ENCODE measurements around the gene ORMDL2. TPM values are rescaled to one million over a fixed set of nuclear protein-coding genes. Genes with fewer than 3 reads are reported as not detected.

The ORMDL2 gene
- total RNA-seq, 1 donor from 2014 or later, result 26.0 TPM

DNA sequence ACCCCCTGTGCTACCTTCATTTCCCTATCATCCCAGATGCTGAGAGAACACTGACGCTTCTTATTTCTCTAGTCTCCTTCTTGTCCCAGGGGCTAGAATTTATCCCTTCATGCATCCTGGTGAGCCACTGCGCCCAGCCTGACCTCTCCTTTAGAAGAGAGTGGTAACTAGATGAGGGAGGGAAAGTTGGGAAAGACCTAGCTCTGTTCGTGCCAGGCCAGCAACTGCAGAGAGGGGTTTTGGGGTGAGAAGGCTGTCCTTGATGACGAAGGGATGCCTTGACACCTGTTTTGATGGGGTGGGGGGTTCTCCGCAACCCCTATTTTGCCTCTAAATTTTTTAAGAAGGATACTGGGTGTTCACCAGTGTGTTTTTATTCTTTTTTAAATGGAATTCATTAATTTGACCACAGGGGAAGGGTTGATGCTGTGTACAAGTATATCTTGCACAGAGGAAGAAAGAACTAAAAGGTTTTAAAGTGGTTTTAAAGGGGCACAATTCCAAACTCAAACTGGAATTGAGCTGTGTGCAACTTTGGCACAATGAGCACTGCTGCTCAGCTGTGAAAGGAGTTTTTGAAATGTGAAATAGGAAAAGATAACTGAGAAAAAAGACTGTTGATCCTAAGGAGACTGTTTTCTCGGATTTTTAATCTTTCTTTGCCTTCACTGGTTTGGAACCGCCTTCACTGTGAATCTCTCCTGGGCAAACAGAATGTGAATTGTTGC is 31.9 kb downstream of the ORMDL2 start:
- peaks cover 34% of the 10 kb centered on the region for H3K4me1 Mint-ChIP-seq (ENCODE audit: unreplicated experiment)
- no peak overlapping the region for H3K4me3 Mint-ChIP-seq (ENCODE audit: unreplicated experiment)
- DNase-seq (ENCODE audit: extremely low spot score, unreplicated experiment), result no peak
- no peaks in the 10 kb centered on the region for H3K36me3 Mint-ChIP-seq (ENCODE audit: unreplicated experiment)
- no peak for TF ChIP-seq CTCF (IDR thresholded peaks at IDR 0.05)
- H3K27me3 Mint-ChIP-seq (ENCODE audit: unreplicated experiment), result no peaks in the 10 kb centered on the region
- no peaks in the 10 kb centered on the region for H3K9me3 Mint-ChIP-seq (ENCODE audit: unreplicated experiment)
- peak overlapping the region; percentile 99 for H3K27ac Mint-ChIP-seq (ENCODE audit: unreplicated experiment)

DNA sequence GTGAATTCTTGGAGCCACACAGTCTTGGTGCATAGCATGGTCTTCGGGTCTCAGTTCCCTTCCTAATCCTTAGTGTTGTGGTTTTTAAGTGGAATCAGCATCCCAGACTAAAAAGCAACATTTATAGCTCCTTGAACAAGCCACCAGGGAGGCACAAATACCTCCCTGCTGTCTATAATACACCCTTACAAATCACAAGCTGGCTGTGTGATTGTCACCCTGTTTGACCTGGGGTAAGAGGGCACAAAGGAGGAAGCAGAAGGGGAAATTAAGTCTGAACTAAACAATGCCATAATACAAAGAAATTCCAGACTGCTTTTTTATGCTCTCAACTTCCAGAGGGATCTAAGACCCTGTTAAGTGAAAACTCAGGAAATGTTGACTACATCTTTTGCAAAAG is 32.6 kb downstream of the ORMDL2 start:
- H3K27me3 Mint-ChIP-seq (ENCODE audit: unreplicated experiment), result no peaks in the 10 kb centered on the region
- H3K9me3 Mint-ChIP-seq (ENCODE audit: unreplicated experiment), result no peaks in the 10 kb centered on the region
- no peak overlapping the region for H3K27ac Mint-ChIP-seq (ENCODE audit: unreplicated experiment)
- DNase-seq (ENCODE audit: extremely low spot score, unreplicated experiment), result no peak
- no peak for TF ChIP-seq CTCF (IDR thresholded peaks at IDR 0.05)
- H3K4me3 Mint-ChIP-seq (ENCODE audit: unreplicated experiment), result no peak overlapping the region
- H3K36me3 Mint-ChIP-seq (ENCODE audit: unreplicated experiment), result no peaks in the 10 kb centered on the region
- peaks cover 31% of the 10 kb centered on the region for H3K4me1 Mint-ChIP-seq (ENCODE audit: unreplicated experiment)

DNA sequence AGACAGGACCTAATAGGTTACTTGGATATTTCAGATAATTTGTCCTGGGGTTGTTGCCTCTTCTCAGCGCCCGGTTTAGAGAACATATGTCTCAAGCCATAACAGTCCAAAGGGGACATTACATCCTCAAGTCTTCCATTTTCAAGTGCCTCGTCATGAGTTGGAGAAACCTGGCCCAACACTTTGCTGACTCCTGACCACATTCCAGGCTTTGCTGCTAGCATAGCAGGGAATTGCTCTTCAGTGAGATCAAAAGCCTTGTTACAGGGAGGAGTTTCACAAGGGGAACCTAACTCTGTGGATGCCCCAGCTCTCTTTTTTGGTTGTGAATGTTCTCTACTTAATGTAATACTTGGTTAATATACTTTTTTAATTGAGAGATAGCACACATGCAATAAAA is 33.1 kb downstream of the ORMDL2 start:
- Mint-ChIP-seq H3K4me3 (ENCODE audit: unreplicated experiment) (no peak overlapping the region), H3K36me3 (ENCODE audit: unreplicated experiment) (no peaks in the 10 kb centered on the region), H3K4me1 (ENCODE audit: unreplicated experiment) (peaks cover 26% of the 10 kb centered on the region), H3K27me3 (ENCODE audit: unreplicated experiment) (no peaks in the 10 kb centered on the region), H3K27ac (ENCODE audit: unreplicated experiment) (no peak overlapping the region), H3K9me3 (ENCODE audit: unreplicated experiment) (no peaks in the 10 kb centered on the region)
- DNase-seq (ENCODE audit: extremely low spot score, unreplicated experiment), result no peak
- TF ChIP-seq CTCF (IDR thresholded peaks at IDR 0.05), result no peak

DNA sequence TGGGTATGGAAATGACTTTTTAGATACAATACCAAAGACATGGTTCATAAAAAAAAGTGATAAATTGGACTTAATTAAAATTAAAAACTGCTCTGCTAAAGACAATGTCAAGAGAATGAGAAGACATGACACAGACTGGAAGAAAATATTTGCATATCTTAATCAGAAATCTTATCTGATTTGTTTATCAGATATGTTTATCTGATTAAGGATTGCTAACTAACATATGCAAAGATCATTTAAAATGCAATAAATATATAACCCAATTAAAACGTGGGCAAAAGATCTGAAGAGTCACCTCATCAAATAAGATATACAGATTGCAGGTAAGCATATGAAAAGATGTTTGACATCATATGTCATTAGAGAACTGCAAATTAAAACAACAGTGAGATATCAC is 34.9 kb downstream of the ORMDL2 start:
- no peak overlapping the region for H3K4me3 Mint-ChIP-seq (ENCODE audit: unreplicated experiment)
- H3K27me3 Mint-ChIP-seq (ENCODE audit: unreplicated experiment), result no peaks in the 10 kb centered on the region
- peaks cover 9% of the 10 kb centered on the region for H3K4me1 Mint-ChIP-seq (ENCODE audit: unreplicated experiment)
- no peak for TF ChIP-seq CTCF (IDR thresholded peaks at IDR 0.05)
- H3K9me3 Mint-ChIP-seq (ENCODE audit: unreplicated experiment), result no peaks in the 10 kb centered on the region
- DNase-seq (ENCODE audit: extremely low spot score, unreplicated experiment), result no peak
- H3K36me3 Mint-ChIP-seq (ENCODE audit: unreplicated experiment), result no peaks in the 10 kb centered on the region
- H3K27ac Mint-ChIP-seq (ENCODE audit: unreplicated experiment), result no peak overlapping the region

DNA sequence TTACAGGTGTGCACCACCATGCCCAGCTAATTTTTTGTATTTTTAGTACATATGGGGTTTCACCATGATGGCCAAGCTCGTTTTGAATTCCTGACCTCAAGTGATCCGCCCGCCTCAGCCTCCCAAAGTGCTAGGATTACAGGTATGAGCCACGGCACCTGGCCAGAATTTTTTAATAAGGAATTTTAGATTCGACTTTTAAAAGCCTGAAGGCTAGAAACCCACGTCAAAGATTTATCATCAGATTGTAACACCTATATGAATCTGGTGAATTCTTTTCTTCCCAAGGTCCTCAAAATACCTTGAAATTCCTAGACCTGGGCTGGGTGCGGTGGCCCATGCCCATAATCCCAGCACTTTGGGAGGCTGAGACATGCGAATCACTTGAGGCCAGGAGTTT is 43.6 kb downstream of the ORMDL2 start:
- peaks cover 4% of the 10 kb centered on the region for H3K9me3 Mint-ChIP-seq (ENCODE audit: unreplicated experiment)
- no peak overlapping the region for H3K27ac Mint-ChIP-seq (ENCODE audit: unreplicated experiment)
- no peak for TF ChIP-seq CTCF (IDR thresholded peaks at IDR 0.05)
- no peak for DNase-seq (ENCODE audit: extremely low spot score, unreplicated experiment)
- no peak overlapping the region for H3K4me3 Mint-ChIP-seq (ENCODE audit: unreplicated experiment)
- no peaks in the 10 kb centered on the region for H3K36me3 Mint-ChIP-seq (ENCODE audit: unreplicated experiment)
- no peaks in the 10 kb centered on the region for H3K4me1 Mint-ChIP-seq (ENCODE audit: unreplicated experiment)
- no peaks in the 10 kb centered on the region for H3K27me3 Mint-ChIP-seq (ENCODE audit: unreplicated experiment)
